ENCODE measurements around the gene DGKI. TPM values are rescaled to one million over a fixed set of nuclear protein-coding genes. Genes with fewer than 3 reads are reported as not detected.

DGKI gene
- total RNA-seq, 1 experiment from 2014 or later = 0.55 TPM

DNA sequence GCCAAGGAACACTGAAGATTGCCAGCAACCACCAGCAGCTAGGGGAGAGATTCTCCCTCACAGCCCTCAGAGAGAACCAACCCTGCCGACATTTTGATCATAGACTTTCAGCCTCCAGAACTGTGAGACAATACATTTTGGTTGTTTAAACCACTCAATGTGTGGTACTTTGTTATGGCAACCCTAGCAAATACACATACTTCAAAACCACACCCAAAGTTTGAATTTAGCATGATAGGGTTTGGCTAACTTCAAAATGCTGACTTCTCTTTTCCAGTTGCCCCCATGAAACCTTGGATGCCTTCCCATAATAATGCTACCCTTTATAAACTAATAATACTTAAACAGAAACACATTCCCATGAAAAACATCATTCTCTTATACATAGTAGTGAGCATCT is 149.8 kb downstream of the DGKI start:
- Histone ChIP-seq H2BK15ac (ENCODE audit: low read depth, low read length) (no peak overlapping the region), H3K4me2 (ENCODE audit: insufficient read depth, insufficient read length, low read length) (no peak overlapping the region), H3K9me3 (ENCODE audit: control insufficient read depth, low read depth, low read length) (no peaks in the 10 kb centered on the region), H3K56ac (ENCODE audit: insufficient read length, low read depth, low read length) (no peak overlapping the region), H3K23me2 (ENCODE audit: insufficient read length, low read depth, low read length, poor library complexity, severe bottlenecking) (no peaks in the 10 kb centered on the region), H3K4me1 (ENCODE audit: insufficient read depth, low read length) (no peaks in the 10 kb centered on the region; the same call in 1 of the 2 replicates), H3K9ac (ENCODE audit: extremely low read depth, insufficient read length, low read length) (no peak overlapping the region), H3T11ph (ENCODE audit: low read length) (no peak overlapping the region), H3K27me3 (ENCODE audit: insufficient read depth, low read length) (no peaks in the 10 kb centered on the region), H2BK120ac (ENCODE audit: low read depth, low read length, poor library complexity, severe bottlenecking) (no peak overlapping the region), H3K4ac (ENCODE audit: low read depth, low read length) (no peak overlapping the region), H2AK5ac (ENCODE audit: insufficient read length, low read length) (no peak overlapping the region), H2AFZ (ENCODE audit: low read length) (no peak overlapping the region), H4K20me1 (ENCODE audit: control insufficient read depth, insufficient read depth, insufficient read length) (no peaks in the 10 kb centered on the region), H3K79me1 (ENCODE audit: insufficient read depth, low read depth, low read length, poor library complexity, severe bottlenecking) (no peaks in the 10 kb centered on the region), H2BK12ac (ENCODE audit: insufficient read length, low read depth, low read length) (no peak overlapping the region), H3K18ac (ENCODE audit: insufficient read length, low read depth, low read length) (no peak overlapping the region), H3K23ac (ENCODE audit: insufficient read length, low read depth, low read length) (no peak overlapping the region), H4K8ac (replicated peaks; ENCODE audit: insufficient read length, low read depth, low read length) (no peak overlapping the region), H3K79me2 (ENCODE audit: insufficient read depth, low read length) (no peaks in the 10 kb centered on the region), H3K27ac (ENCODE audit: insufficient read length, low read depth, low read length) (no peak overlapping the region), H2BK5ac (ENCODE audit: insufficient read length, low read length) (no peak overlapping the region), H4K5ac (ENCODE audit: insufficient read length, low read depth, low read length) (no peak overlapping the region), H2BK20ac (ENCODE audit: low read depth, low read length, poor library complexity, severe bottlenecking) (no peak overlapping the region), H4K91ac (ENCODE audit: insufficient read length, low read depth, low read length) (no peak overlapping the region), H3K14ac (ENCODE audit: insufficient read depth, low read length) (no peak overlapping the region)
- Mint-ChIP-seq H3K4me3 (no peak overlapping the region), H3K36me3 (ENCODE audit: insufficient read depth in 1 of 3, low read depth in 3 of 3) (no peaks in the 10 kb centered on the region), H3K4me1 (no peaks in the 10 kb centered on the region), H3K9me3 (no peaks in the 10 kb centered on the region), H3K27me3 (ENCODE audit: low read depth) (no peaks in the 10 kb centered on the region), H3K27ac (no peak overlapping the region)
- DNase-seq = no peak
- WGBS (ENCODE audit: extremely low coverage, insufficient read length, low lambda C conversion rate) = no CpG with 5 or more reads among the region's 1 CpG
- TF ChIP-seq, protein P1, sequence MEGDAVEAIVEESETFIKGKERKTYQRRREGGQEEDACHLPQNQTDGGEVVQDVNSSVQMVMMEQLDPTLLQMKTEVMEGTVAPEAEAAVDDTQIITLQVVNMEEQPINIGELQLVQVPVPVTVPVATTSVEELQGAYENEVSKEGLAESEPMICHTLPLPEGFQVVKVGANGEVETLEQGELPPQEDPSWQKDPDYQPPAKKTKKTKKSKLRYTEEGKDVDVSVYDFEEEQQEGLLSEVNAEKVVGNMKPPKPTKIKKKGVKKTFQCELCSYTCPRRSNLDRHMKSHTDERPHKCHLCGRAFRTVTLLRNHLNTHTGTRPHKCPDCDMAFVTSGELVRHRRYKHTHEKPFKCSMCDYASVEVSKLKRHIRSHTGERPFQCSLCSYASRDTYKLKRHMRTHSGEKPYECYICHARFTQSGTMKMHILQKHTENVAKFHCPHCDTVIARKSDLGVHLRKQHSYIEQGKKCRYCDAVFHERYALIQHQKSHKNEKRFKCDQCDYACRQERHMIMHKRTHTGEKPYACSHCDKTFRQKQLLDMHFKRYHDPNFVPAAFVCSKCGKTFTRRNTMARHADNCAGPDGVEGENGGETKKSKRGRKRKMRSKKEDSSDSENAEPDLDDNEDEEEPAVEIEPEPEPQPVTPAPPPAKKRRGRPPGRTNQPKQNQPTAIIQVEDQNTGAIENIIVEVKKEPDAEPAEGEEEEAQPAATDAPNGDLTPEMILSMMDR (conservative IDR thresholded peaks at IDR 0.05) = no peak
